Fibroblast of lung (primary cell): ENCODE results near the gene TEKT4. TPM values are rescaled to one million over a fixed set of nuclear protein-coding genes. Genes with fewer than 3 reads are reported as not detected.

ENCODE experiments used
- DNase-seq, 2 donors: peaks; one replicate each; pipeline versions ENCODE4 v3.0.0 to v3.0.0-alpha.2; 2010; ENCODE audit warnings: low read depth in 2 of 2
- H2AFZ ChIP-seq: 2 replicates; pipeline ENCODE4 v1.5.1; 2012; ENCODE audit warnings: low read length, control low read depth, inconsistent platforms
- H3K27ac ChIP-seq: 2 replicates; pipeline ENCODE4 v1.5.1; 2011; ENCODE audit warnings: low read length, control low read depth; ENCODE audit not compliant: insufficient read depth
- H3K27me3 ChIP-seq: 2 replicates; pipeline ENCODE4 v1.5.1; 2011; ENCODE audit warnings: mild to moderate bottlenecking, low read length; ENCODE audit not compliant: control insufficient read depth, insufficient read depth
- H3K36me3 ChIP-seq: 2 replicates; pipeline ENCODE4 v1.5.1; 2011; ENCODE audit warnings: low read length; ENCODE audit not compliant: control insufficient read depth, insufficient read depth
- H3K4me1 ChIP-seq: 2 replicates; pipeline ENCODE4 v1.5.1; 2011; ENCODE audit warnings: low read length; ENCODE audit not compliant: control insufficient read depth, insufficient read depth; ENCODE audit errors: extremely low read depth
- H3K4me2 ChIP-seq: 2 replicates; pipeline ENCODE4 v1.5.1; 2011; ENCODE audit warnings: low read length, control low read depth; ENCODE audit not compliant: insufficient read depth; ENCODE audit errors: extremely low read depth
- H3K4me3 ChIP-seq, 4 experiments: fragments of 200-600 bp in 1 of 4; sonication (generic) in 1 of 4; replicated peaks in 1 of 4; 2 replicates each; pipeline ENCODE4 v1.5.1; 2011 to 2016; ENCODE audit warnings: low read length in 4 of 4, low read depth in 3 of 4, mild to moderate bottlenecking in 3 of 4, control low read depth in 2 of 4, inconsistent platforms in 1 of 4, mixed read lengths in 1 of 4; ENCODE audit not compliant: insufficient read depth in 1 of 4; ENCODE audit errors: control extremely low read depth in 1 of 4
- H3K79me2 ChIP-seq: 2 replicates; pipeline ENCODE4 v1.5.1; 2012; ENCODE audit warnings: mild to moderate bottlenecking, low read length, inconsistent platforms; ENCODE audit not compliant: control insufficient read depth, insufficient read depth
- H3K9ac ChIP-seq: 2 replicates; pipeline ENCODE4 v1.5.1; 2011; ENCODE audit warnings: mild to moderate bottlenecking, low read length, control low read depth; ENCODE audit not compliant: insufficient read depth
- H3K9me3 ChIP-seq: 2 replicates; pipeline ENCODE4 v1.5.1; 2012; ENCODE audit warnings: low read depth, low read length; ENCODE audit not compliant: control insufficient read depth, insufficient read depth
- H4K20me1 ChIP-seq: 2 replicates; pipeline ENCODE4 v1.5.1; 2011; ENCODE audit warnings: low read length; ENCODE audit not compliant: control insufficient read depth, insufficient read depth; ENCODE audit errors: extremely low read depth
- CTCF ChIP-seq, 2 donors: IDR thresholded peaks in 1 of 2; conservative IDR thresholded peaks in 1 of 2; 1 replicate in 1 of 2; 2 replicates in 1 of 2; pipeline ENCODE4 v1.5.1; 2011 to 2012; ENCODE audit warnings: low read length in 2 of 2, control low read depth in 1 of 2, inconsistent platforms in 1 of 2, low read depth in 1 of 2, mild to moderate bottlenecking in 1 of 2
- EZH2 ChIP-seq: IDR thresholded peaks from 2 replicates; pipeline ENCODE4 v1.5.1; 2012; ENCODE audit warnings: low read length, control low read depth, mild to moderate bottlenecking; ENCODE audit errors: missing control alignments
- polyA plus RNA-seq, 2 donors: library from polyadenylated mRNA; depleted of rRNA in 1 of 2; stranded (reverse) in 1 of 2; unstranded in 1 of 2; fragments of >200 nt; gene quantifications; 2 replicates each; pipeline ENCODE4 v1.2.1, GENCODE V29; 2011 to 2012; ENCODE audit warnings: missing spikeins in 1 of 2
- total RNA-seq: library from RNA; depleted of rRNA; stranded (reverse); fragments of >200 nt; gene quantifications from 2 replicates; pipeline ENCODE4 v1.2.1, GENCODE V29; 2014

TEKT4 gene
- total and polyA plus RNA-seq, 2 donors (not counting 1 experiment from before 2014, with no cell fraction given), result not detected

- no peaks in the 10 kb centered on the region for H3K79me2 ChIP-seq
- H2AFZ ChIP-seq, result no peak overlapping the region
- TF ChIP-seq EZH2, result no peak
- H3K27me3 ChIP-seq, result no peaks in the 10 kb centered on the region
- no peaks in the 10 kb centered on the region for H4K20me1 ChIP-seq
- H3K9ac ChIP-seq, result no peak overlapping the region
- DNase-seq, result no peak
- H3K4me3 ChIP-seq, result no peak overlapping the region
- H3K27ac ChIP-seq, result no peak overlapping the region
- H3K4me2 ChIP-seq, result no peak overlapping the region
- H3K9me3 ChIP-seq, result no peaks in the 10 kb centered on the region
- H3K4me1 ChIP-seq, result no peaks in the 10 kb centered on the region
- no peaks in the 10 kb centered on the region for H3K36me3 ChIP-seq
Observed at GRCh38 chr2:94872676-94873361, 1.6 kb downstream of the TEKT4 start.

GRCh38 chr2:94873362-94874276 is 2.4 kb downstream of the TEKT4 start:
- no peaks in the 10 kb centered on the region for H3K4me1 ChIP-seq
- H3K79me2 ChIP-seq, result no peaks in the 10 kb centered on the region
- H3K4me2 ChIP-seq, result no peak overlapping the region
- no peak overlapping the region for H3K4me3 ChIP-seq
- TF ChIP-seq CTCF (conservative IDR thresholded peaks at IDR 0.05 in 1 of 2, IDR thresholded peaks at IDR 0.05 in 1 of 2; ENCODE audit: low read depth in 1 of 2, low read length in 2 of 2), result no peak
- TF ChIP-seq EZH2, result no peak
- no peak overlapping the region for H2AFZ ChIP-seq
- no peak for DNase-seq
- no peaks in the 10 kb centered on the region for H3K36me3 ChIP-seq
- H4K20me1 ChIP-seq, result no peaks in the 10 kb centered on the region
- no peak overlapping the region for H3K27ac ChIP-seq
- H3K9ac ChIP-seq, result no peak overlapping the region
- no peaks in the 10 kb centered on the region for H3K9me3 ChIP-seq
- H3K27me3 ChIP-seq, result no peaks in the 10 kb centered on the region

GRCh38 chr2:94874277-94874997 is 3.2 kb downstream of the TEKT4 start:
- no peaks in the 10 kb centered on the region for H3K4me1 ChIP-seq
- H3K27me3 ChIP-seq, result no peaks in the 10 kb centered on the region
- DNase-seq, result peak in 1 of 2 donors; percentile 15
- H3K36me3 ChIP-seq, result no peaks in the 10 kb centered on the region
- no peak overlapping the region for H2AFZ ChIP-seq
- H4K20me1 ChIP-seq, result no peaks in the 10 kb centered on the region
- H3K9ac ChIP-seq, result no peak overlapping the region
- H3K79me2 ChIP-seq, result no peaks in the 10 kb centered on the region
- TF ChIP-seq EZH2 (no peak), CTCF (conservative IDR thresholded peaks at IDR 0.05 in 1 of 2, IDR thresholded peaks at IDR 0.05 in 1 of 2; ENCODE audit: low read depth in 1 of 2, low read length in 2 of 2) (peak; percentile 52 to 57)
- no peak overlapping the region for H3K4me2 ChIP-seq
- no peaks in the 10 kb centered on the region for H3K9me3 ChIP-seq
- H3K27ac ChIP-seq, result no peak overlapping the region
- no peak overlapping the region for H3K4me3 ChIP-seq
